ENCODE data around the gene GSX2.
"Not testable (repeated sequence)": the region's sequence is repeated elsewhere in the genome, so short reads cannot be mapped to it uniquely, and the experiment has no call there.

GSX2 gene

DNA sequence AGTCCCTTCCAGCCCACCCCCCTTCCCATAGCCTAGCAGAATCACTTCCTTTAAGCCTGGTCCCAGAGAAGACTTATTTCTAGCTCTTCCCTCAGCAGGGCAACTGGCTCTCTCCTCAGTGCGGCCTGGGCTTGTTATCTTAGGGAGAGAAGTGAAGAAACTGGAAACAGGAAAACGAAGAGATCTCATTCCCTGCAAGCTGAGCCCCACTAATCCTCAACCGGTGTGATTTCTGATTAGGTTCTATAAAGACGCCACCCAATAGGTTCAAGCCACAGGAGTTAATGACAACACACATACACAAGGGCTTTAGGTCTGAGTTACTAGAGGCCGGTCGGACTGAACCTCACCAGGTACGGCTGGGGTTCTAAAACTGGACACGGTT is 3.2 kb downstream of the GSX2 start:
- DNase-seq (ENCODE audit: low spot score): peak; percentile 39

DNA sequence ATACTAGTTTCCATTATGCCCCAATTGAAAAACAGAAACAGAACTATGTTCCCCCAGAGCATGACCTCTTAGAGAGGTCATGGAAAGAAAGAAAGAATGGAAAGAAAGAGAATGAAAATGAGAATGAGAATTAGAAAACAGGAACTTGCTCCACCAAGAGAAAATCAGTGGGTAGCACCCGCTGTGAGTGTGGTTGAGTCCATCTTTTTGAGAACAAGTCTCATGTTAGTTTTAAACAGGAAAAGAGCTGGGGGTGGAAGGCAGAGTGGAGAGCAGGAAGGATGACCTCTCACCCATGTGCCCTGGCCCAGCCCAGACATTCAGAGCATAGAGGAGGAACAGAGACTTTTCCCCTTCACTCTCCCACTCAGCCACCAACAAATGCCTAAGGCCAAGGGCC is 4.9 kb downstream of the GSX2 start:
- DNase-seq (ENCODE audit: low spot score): no peak

GRCh38 chr4:54107951-54108748 is 8.2 kb downstream of the GSX2 start:
- no peak for DNase-seq (ENCODE audit: low spot score)

GRCh38 chr4:54109241-54110018 is 9.5 kb downstream of the GSX2 start:
- no peak for DNase-seq (ENCODE audit: low spot score)

GRCh38 chr4:54110019-54110416 is 10.1 kb downstream of the GSX2 start:
- no peak for DNase-seq (ENCODE audit: low spot score)

GRCh38 chr4:54113206-54113605 is 13.2 kb downstream of the GSX2 start:
- not testable (repeated sequence) for DNase-seq (ENCODE audit: low spot score)

GRCh38 chr4:54116246-54116645 is 16.3 kb downstream of the GSX2 start:
- not testable (repeated sequence) for DNase-seq (ENCODE audit: low spot score)

GRCh38 chr4:54118850-54119589 is 19.1 kb downstream of the GSX2 start:
- DNase-seq (ENCODE audit: low spot score): no peak

DNA sequence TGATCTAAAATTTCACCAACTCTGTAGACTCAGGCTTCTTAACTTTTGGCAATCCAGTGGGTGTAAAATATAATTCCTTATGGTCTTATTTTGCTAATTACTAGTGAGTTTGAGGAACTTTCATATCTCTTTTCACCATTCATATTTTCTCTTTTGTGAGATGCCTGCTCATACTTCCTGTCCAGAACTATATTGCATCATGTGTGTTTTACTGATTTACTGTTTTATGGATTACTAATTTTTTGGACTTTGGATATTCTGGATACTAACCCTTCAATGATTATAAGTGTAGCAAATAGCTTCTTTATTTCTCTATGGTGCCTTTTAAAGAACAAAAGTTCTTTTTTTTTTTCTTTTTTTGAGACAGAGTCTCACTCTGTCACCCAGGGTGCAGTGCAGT is 20.6 kb downstream of the GSX2 start:
- no peak for DNase-seq (ENCODE audit: low spot score)

DNA sequence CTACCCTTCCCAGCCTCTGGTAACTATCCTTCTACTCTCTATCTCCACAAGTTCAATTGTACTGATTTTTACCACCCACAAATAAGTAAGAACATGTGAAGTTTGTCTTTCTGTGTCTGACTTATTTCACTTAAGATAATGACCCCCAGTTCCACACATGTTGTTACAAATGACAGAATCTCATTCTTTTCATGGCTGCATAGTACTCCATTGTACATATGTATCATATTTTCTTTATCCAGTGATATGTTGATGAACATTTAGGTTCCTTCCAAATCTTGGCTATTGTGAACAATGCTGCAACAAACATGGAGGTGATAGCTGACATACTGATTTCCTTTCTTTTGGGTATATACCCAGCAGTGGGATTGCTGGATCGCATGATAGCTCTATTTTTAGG is 27.7 kb downstream of the GSX2 start:
- DNase-seq (ENCODE audit: low spot score): no peak

DNA sequence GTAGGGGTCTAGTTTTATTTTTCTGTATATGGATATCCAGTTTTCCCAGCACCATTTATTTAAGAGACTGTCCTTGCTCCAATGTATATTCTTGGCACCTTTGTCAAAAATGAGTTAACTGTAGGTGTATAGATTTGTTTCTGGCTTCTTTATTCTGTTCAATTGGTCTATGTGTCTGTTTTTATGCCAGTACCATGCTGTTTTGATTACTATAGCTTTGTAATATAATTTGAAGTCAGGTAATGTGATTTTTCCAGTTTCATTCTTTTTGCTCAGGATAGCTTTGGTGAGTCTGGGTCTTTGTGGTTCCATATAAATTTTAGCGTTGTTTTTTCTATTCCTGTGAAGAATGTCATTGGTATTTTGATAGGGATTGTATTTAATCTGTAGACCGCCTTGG is 28.7 kb downstream of the GSX2 start:
- DNase-seq (ENCODE audit: low spot score): not testable (repeated sequence)

DNA sequence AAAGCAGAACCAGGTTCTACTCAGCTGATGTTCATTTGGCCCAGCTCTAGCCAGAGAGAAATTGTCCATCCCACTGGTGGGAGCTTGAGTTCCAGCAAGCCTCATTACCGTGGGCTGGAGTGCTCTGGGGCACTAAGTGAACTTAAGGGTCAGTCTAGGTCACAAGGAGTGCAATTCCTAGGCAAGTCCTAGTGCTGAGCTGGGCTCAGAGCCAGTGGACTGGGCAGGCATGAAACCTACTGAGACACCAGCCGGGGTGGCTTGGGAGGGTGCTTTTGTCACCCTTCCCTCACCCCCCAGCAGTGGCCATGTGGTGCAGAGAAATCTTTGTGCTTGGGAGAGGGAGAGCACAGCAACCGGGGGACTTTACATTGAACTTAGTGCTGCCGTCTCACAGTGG is 39.4 kb downstream of the GSX2 start:
- DNase-seq (ENCODE audit: low spot score): no peak

GRCh38 chr4:54140287-54140686 is 40.3 kb downstream of the GSX2 start:
- no peak for DNase-seq (ENCODE audit: low spot score)

DNA sequence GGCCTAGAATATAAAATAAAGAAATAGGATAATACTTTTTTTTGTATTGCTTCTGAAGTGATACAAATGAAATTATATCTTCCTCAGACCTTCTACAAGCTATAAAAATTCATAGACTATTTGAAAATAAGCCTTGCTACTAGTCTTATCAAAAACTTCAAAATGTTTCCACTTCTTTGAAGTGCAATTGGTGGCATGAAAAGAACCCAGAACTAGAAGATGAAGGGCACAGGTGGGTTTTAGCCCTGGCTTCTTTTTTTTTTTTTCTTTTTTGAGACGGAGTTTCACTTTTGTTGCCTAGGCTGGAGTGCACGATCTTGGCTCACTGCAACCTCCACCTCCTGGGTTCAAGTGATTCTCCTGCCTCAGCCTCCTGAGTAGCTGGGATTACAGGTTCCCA is 44.2 kb downstream of the GSX2 start:
- DNase-seq (ENCODE audit: low spot score): no peak

DNA sequence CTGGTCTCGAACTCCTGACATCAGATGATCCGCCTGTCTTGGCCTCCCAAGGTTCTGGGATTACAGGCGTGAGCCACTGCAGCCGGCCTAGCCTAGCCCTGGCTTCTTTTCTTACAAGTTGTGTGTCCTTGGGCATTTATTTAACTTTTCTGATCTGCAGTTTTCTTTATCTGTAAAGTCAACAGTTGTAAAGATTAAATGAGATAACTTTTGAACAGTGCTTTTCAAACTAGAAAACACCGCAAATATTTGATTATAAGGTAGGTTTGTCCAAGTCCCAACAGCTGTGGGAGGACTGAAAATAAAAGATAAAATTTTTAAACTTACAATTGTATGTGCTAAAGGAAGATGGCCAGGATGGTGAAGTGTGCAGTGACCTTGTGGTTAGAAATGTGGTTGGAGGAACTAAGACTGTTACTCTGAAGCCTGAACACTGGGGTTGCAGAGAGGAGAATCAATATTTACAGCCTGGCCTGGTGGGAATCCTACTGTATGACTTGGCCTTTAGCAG is 44.8 kb downstream of the GSX2 start:
- no peak for DNase-seq (ENCODE audit: low spot score)

- no peak for DNase-seq (ENCODE audit: low spot score)
Measured at GRCh38 chr4:54146139-54146538, 46.2 kb downstream of the GSX2 start.

DNA sequence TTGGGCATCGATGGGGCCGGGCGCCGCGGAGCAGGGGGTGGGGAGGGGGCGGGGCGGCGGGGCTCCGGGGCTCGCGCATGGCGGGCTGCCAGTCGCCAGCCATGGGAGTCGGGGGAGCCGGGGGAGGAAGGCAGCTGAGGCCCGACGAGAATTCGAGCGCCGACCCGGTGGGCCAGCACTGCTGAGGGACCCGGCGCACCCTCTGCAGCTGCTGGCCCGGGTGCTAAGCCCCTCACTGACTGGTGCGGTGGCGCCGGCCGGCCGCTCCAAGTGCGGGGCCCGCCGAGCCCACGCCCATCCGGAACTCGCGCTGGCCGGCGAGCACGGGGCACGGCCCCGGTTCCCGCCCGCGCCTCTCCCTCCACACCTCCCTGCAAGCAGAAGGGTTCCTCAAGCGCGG is 49.4 kb downstream of the GSX2 start:
- no peak for DNase-seq (ENCODE audit: low spot score)

Data from cerebellar cortex (tissue), 1 donor.